ENCODE data around the gene C17orf67.
A peak's percentile ranks its signal among the peaks of the same experiment; 100 is the strongest.

GRCh38 chr17:56866496-56866895, 32.8 kb upstream of the C17orf67 start:
- no peak for TF ChIP-seq EP300 (IDR thresholded peaks at IDR 0.05; ENCODE audit: borderline replicate concordance in 1 of 2, low read depth in 2 of 2, low read length in 2 of 2)
- TF ChIP-seq BCL11A (IDR thresholded peaks at IDR 0.05; ENCODE audit: low read depth in 2 of 2, low read length in 2 of 2): no peak
- peak; percentile 15 to 51 (median 25); a peak in 2 of 4 replicates for TF ChIP-seq CTCF (IDR thresholded peaks at IDR 0.05; ENCODE audit: control extremely low read depth in 1 of 3, insufficient read depth in 1 of 3, low read depth in 1 of 3, low read length in 3 of 3)
- no peak for TF ChIP-seq POLR2AphosphoS5 (IDR thresholded peaks at IDR 0.05; ENCODE audit: low read depth, low read length)

Data from H1 (cell line).